MCF 10A (cell line): ENCODE data around the gene PPP1R12B. TPM values are rescaled to one million over a fixed set of nuclear protein-coding genes. Genes with fewer than 3 reads are reported as not detected.

Source experiments
- BruUV-seq: library from RNA; stranded (reverse); fragments of 400-500 nt; replicated peaks from 2 replicates; lab custom pipeline; 2021; lab: Mats Ljungman, UMichigan
- CTCF ChIA-PET: fragments of 300-600 bp; sonication (Branson Sonifier 250); formaldehyde crosslinking; extraction: SDS; loops from one replicate; lab custom pipeline; 2021; ENCODE audit warnings: antibody characterized with exemption, inconsistent platforms; lab: Yijun Ruan, JAX
- POLR2A ChIA-PET: fragments of 300-600, 350-650 bp; sonication (Branson Sonifier 250); formaldehyde crosslinking; extraction: SDS; loops from one replicate; lab custom pipeline; 2020; ENCODE audit warnings: antibody characterized with exemption, inconsistent platforms; lab: Yijun Ruan, JAX
- DNase-seq: peaks from one replicate; pipeline ENCODE4 v3.0.0-alpha.2; 2018; ENCODE audit not compliant: unreplicated experiment
- H3K27ac Mint-ChIP-seq: one replicate; pipeline ENCODE4 v1.8.0; 2022; ENCODE audit warnings: mild to moderate bottlenecking, low read depth, mixed read lengths; ENCODE audit not compliant: unreplicated experiment
- H3K27me3 Mint-ChIP-seq: one replicate; pipeline ENCODE4 v1.8.0; 2022; ENCODE audit warnings: mixed read lengths; ENCODE audit not compliant: insufficient read depth, unreplicated experiment
- H3K36me3 Mint-ChIP-seq: one replicate; pipeline ENCODE4 v1.8.0; 2022; ENCODE audit warnings: mild to moderate bottlenecking, moderate library complexity, mixed read lengths; ENCODE audit not compliant: insufficient read depth, unreplicated experiment
- H3K4me1 Mint-ChIP-seq: one replicate; pipeline ENCODE4 v1.8.0; 2022; ENCODE audit warnings: mixed read lengths; ENCODE audit not compliant: insufficient read depth, unreplicated experiment
- H3K4me3 Mint-ChIP-seq: one replicate; pipeline ENCODE4 v1.8.0; 2022; ENCODE audit warnings: mild to moderate bottlenecking, moderate library complexity, mixed read lengths; ENCODE audit not compliant: unreplicated experiment
- H3K9me3 Mint-ChIP-seq: one replicate; pipeline ENCODE4 v1.8.0; 2022; ENCODE audit warnings: mixed read lengths; ENCODE audit not compliant: unreplicated experiment
- CTCF ChIP-seq: fragments of 200-600 bp; IDR thresholded peaks from one replicate; pipeline ENCODE4 v1.8.0; 2022; ENCODE audit warnings: antibody characterized with exemption, mild to moderate bottlenecking; ENCODE audit not compliant: unreplicated experiment
- intact Hi-C: fragments of 100-400 bp; cut with micrococcal nuclease; formaldehyde crosslinking; loops from 2 replicates; pipeline ENCODE4 v1.14.1; 2022
- total RNA-seq: library from RNA; stranded (reverse); gene quantifications from 2 replicates; pipeline ENCODE4 v1.2.3, GENCODE V29; 2022

The PPP1R12B gene
- total RNA-seq, 1 experiment from 2014 or later, result 33.8 TPM

- TF ChIP-seq CTCF, result no peak
- DNase-seq, result no peak
- ChIA-PET CTCF (interaction anchor here (0.6 to 2.5 kb wide), 7 partner anchors 13 to 121 kb away, joined by 3 to 23 read pairs (median 4); no protein-coding TSS in a partner anchor), POLR2A (interaction anchor here (9.3 kb wide), 1 partner anchor 7 kb away, joined by 146 read pairs; no protein-coding TSS in a partner anchor)
- no peak overlapping the region for H3K4me3 Mint-ChIP-seq
- peaks cover 11% of the 10 kb centered on the region for H3K36me3 Mint-ChIP-seq
- H3K4me1 Mint-ChIP-seq, result peaks cover 55% of the 10 kb centered on the region
- H3K9me3 Mint-ChIP-seq, result peaks cover 7% of the 10 kb centered on the region
- H3K27me3 Mint-ChIP-seq, result no peaks in the 10 kb centered on the region
- BruUV-seq, result no TSS peak
- intact Hi-C loops, result no loop called here
- no peak overlapping the region for H3K27ac Mint-ChIP-seq
Observed at GRCh38 chr1:202584707-202585589, 236.4 kb downstream of the PPP1R12B start.

- H3K36me3 Mint-ChIP-seq, result peaks cover 9% of the 10 kb centered on the region
- peaks cover 7% of the 10 kb centered on the region for H3K9me3 Mint-ChIP-seq
- no peak for TF ChIP-seq CTCF
- peak overlapping the region; percentile 16 for H3K27ac Mint-ChIP-seq
- H3K27me3 Mint-ChIP-seq, result no peaks in the 10 kb centered on the region
- BruUV-seq, result no TSS peak
- peaks cover 55% of the 10 kb centered on the region for H3K4me1 Mint-ChIP-seq
- intact Hi-C loops, result no loop called here
- DNase-seq, result no peak
- H3K4me3 Mint-ChIP-seq, result no peak overlapping the region
- CTCF ChIA-PET, result interaction anchor here (0.9 to 2.5 kb wide), 5 partner anchors 8 to 16 kb away, joined by 3 to 23 read pairs (median 8); no protein-coding TSS in a partner anchor
- POLR2A ChIA-PET, result interaction anchor here (1.0 to 9.3 kb wide), 4 partner anchors 8 to 350 kb away, joined by 3 to 146 read pairs (median 5); no protein-coding TSS in a partner anchor
Observed at GRCh38 chr1:202585590-202585933, 237.1 kb downstream of the PPP1R12B start.

DNA sequence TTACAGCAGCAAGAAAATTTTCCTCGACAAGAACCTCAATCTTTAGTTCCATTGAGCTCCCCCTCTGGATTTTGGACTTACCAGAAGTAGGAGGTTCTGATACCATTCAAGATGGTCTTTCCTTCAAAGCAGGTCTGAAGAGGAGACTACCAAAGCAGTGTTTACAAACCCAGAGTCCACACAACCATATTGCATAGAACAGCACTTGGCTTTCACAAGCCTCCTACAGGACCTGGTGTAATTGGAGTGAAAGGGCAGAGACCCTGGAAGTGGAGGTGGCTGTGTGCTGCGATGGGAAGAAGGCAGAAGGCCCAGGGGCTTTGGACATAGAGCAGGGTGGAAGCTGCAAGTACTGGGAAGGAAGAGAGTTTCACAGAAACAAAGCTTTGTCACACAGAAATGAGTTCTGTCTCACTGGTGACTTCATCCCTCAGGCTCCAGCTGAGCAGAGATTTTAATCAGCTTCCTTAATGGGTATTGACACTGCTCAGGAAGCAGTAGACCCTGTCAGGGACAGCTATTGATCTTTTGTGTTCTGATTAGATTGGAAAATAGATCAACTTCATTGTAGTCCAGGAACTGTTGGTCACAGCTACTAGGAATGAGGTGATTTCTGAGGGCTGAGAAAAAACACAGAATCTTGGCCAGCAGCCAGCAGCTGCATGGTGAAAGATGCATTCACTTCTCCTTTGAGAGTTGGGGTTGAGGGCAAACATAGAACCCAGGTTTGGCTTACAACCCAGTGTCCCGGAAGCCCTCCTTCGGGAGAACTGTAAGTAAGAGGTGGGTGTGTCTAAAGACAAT is 237.7 kb downstream of the PPP1R12B start:
- Mint-ChIP-seq H3K36me3 (peaks cover 3% of the 10 kb centered on the region), H3K4me3 (no peak overlapping the region), H3K27ac (peak overlapping the region; percentile 16), H3K4me1 (peaks cover 56% of the 10 kb centered on the region), H3K9me3 (peaks cover 5% of the 10 kb centered on the region), H3K27me3 (no peaks in the 10 kb centered on the region)
- ChIA-PET CTCF (interaction anchor here (0.6 to 2.5 kb wide), 11 partner anchors 9 to 894 kb away, joined by 3 to 23 read pairs (median 6); no protein-coding TSS in a partner anchor), POLR2A (interaction anchor here (0.6 to 9.3 kb wide), 9 partner anchors 8 to 350 kb away, joined by 3 to 146 read pairs (median 4); no protein-coding TSS in a partner anchor)
- intact Hi-C loops, result no loop called here
- peak; percentile 82 for DNase-seq
- BruUV-seq, result no TSS peak
- TF ChIP-seq CTCF, result no peak
